DND-41 (cell line): Measurements from ENCODE around the gene PACS2.

ENCODE experiments used
- ATAC-seq: fragments of 200-7000 bp; cut with Tn5 transposase; 3 replicates; pipeline ENCODE4 v1.9.1; 2021; ENCODE audit warnings: low read depth; ENCODE audit not compliant: insufficient read depth
- DNase-seq: peaks from one replicate; pipeline ENCODE4 v3.0.0-alpha.2; 2020
- H2AFZ ChIP-seq: 2 replicates; pipeline ENCODE4 v1.6.0; 2012; ENCODE audit warnings: low read depth, low read length
- H3K27ac ChIP-seq: 2 replicates; pipeline ENCODE4 v1.5.1; 2012; ENCODE audit warnings: low read length, inconsistent platforms
- H3K27me3 ChIP-seq: fragments of 200-600 bp; sonication (generic); 2 replicates; pipeline ENCODE4 v1.6.0; 2012; ENCODE audit warnings: low read length, mild to moderate bottlenecking, inconsistent platforms; ENCODE audit not compliant: insufficient read depth, poor library complexity
- H3K36me3 ChIP-seq: 2 replicates; pipeline ENCODE4 v1.5.1; 2012; ENCODE audit warnings: low read length, inconsistent platforms; ENCODE audit not compliant: insufficient read depth
- H3K4me1 ChIP-seq: 2 replicates; pipeline ENCODE4 v1.5.1; 2012; ENCODE audit warnings: mild to moderate bottlenecking, low read length; ENCODE audit not compliant: insufficient read depth
- H3K4me2 ChIP-seq: 2 replicates; pipeline ENCODE4 v1.6.0; 2012; ENCODE audit warnings: mild to moderate bottlenecking, moderate library complexity, low read length, inconsistent platforms; ENCODE audit not compliant: insufficient read depth
- H3K4me3 ChIP-seq, 2 experiments: fragments of 200-600 bp in 1 of 2; shearing (Covaris generic) in 1 of 2; 2 replicates each; pipeline ENCODE4 v1.5.1; 2012 to 2016; ENCODE audit warnings: inconsistent platforms in 2 of 2, low read length in 2 of 2, mild to moderate bottlenecking in 2 of 2, low read depth in 1 of 2, moderate library complexity in 1 of 2
- H3K79me2 ChIP-seq: 2 replicates; pipeline ENCODE4 v1.6.0; 2012; ENCODE audit warnings: low read length, inconsistent platforms; ENCODE audit not compliant: insufficient read depth
- H3K9ac ChIP-seq: 2 replicates; pipeline ENCODE4 v1.6.0; 2012; ENCODE audit warnings: low read depth, mild to moderate bottlenecking, inconsistent platforms, low read length, moderate library complexity
- H3K9me3 ChIP-seq: 2 replicates; pipeline ENCODE4 v1.5.1; 2012; ENCODE audit warnings: low read length, moderate library complexity, mild to moderate bottlenecking, inconsistent platforms; ENCODE audit not compliant: insufficient read depth, severe bottlenecking
- H4K20me1 ChIP-seq: 2 replicates; pipeline ENCODE4 v1.6.0; 2012; ENCODE audit warnings: low read length; ENCODE audit not compliant: insufficient read depth
- EZH2 ChIP-seq: IDR thresholded peaks from 3 replicates; pipeline ENCODE4 v1.6.1; 2012; ENCODE audit warnings: borderline replicate concordance, low read depth, mild to moderate bottlenecking, moderate library complexity, low read length, inconsistent platforms; ENCODE audit not compliant: severe bottlenecking
- TF ChIP-seq, protein P1 (sequence below): IDR thresholded peaks from 2 replicates; pipeline ENCODE4 v1.5.1; 2012; ENCODE audit warnings: borderline replicate concordance, low read length, moderate library complexity, mild to moderate bottlenecking; ENCODE audit not compliant: poor library complexity, severe bottlenecking; ENCODE audit errors: extremely low read depth

PACS2 gene

GRCh38 chr14:105445901-105446845 lies 131.6 kb downstream of the PACS2 start:
- peaks cover 79% of the 10 kb centered on the region for H4K20me1 ChIP-seq
- no peak overlapping the region for H3K4me2 ChIP-seq
- TF ChIP-seq, protein P1, sequence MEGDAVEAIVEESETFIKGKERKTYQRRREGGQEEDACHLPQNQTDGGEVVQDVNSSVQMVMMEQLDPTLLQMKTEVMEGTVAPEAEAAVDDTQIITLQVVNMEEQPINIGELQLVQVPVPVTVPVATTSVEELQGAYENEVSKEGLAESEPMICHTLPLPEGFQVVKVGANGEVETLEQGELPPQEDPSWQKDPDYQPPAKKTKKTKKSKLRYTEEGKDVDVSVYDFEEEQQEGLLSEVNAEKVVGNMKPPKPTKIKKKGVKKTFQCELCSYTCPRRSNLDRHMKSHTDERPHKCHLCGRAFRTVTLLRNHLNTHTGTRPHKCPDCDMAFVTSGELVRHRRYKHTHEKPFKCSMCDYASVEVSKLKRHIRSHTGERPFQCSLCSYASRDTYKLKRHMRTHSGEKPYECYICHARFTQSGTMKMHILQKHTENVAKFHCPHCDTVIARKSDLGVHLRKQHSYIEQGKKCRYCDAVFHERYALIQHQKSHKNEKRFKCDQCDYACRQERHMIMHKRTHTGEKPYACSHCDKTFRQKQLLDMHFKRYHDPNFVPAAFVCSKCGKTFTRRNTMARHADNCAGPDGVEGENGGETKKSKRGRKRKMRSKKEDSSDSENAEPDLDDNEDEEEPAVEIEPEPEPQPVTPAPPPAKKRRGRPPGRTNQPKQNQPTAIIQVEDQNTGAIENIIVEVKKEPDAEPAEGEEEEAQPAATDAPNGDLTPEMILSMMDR: no peak
- TF ChIP-seq EZH2: no peak
- H2AFZ ChIP-seq: no peak overlapping the region
- H3K27me3 ChIP-seq: no peaks in the 10 kb centered on the region
- H3K4me3 ChIP-seq: no peak overlapping the region
- H3K79me2 ChIP-seq: peaks cover 57% of the 10 kb centered on the region
- no peak for DNase-seq
- no peak overlapping the region for H3K27ac ChIP-seq
- H3K36me3 ChIP-seq: peaks cover 77% of the 10 kb centered on the region
- no peaks in the 10 kb centered on the region for H3K9me3 ChIP-seq
- H3K4me1 ChIP-seq: no peaks in the 10 kb centered on the region
- no peak overlapping the region for H3K9ac ChIP-seq
- no peak for ATAC-seq

DNA sequence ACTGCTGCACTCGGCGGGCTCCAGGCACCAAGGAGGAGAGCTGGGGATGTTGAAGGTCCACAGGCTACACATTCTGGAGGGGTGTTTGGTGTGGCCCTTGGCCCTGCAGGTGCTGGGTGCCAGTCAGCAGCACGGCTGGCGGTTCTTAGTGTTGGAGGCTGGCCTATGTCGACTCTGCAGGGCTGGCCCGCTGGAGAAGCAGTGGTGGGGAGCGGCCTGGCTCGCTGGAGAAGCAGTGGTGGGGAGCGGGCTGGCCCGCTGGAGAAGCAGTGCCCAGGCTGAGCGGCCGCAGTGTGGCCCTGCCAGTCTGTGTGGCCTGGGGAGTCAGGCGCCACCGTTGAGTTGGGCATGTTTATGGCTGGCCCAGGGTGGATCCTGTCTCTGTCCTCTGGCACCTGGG lies 132.4 kb downstream of the PACS2 start:
- no peak overlapping the region for H3K27ac ChIP-seq
- H3K79me2 ChIP-seq: peaks cover 56% of the 10 kb centered on the region
- H3K4me2 ChIP-seq: no peak overlapping the region
- peaks cover 82% of the 10 kb centered on the region for H3K36me3 ChIP-seq
- H3K9ac ChIP-seq: no peak overlapping the region
- no peak overlapping the region for H2AFZ ChIP-seq
- DNase-seq: no peak
- H3K9me3 ChIP-seq: no peaks in the 10 kb centered on the region
- ATAC-seq: no peak
- no peaks in the 10 kb centered on the region for H3K4me1 ChIP-seq
- H4K20me1 ChIP-seq: peaks cover 82% of the 10 kb centered on the region
- no peak overlapping the region for H3K4me3 ChIP-seq
- H3K27me3 ChIP-seq: no peaks in the 10 kb centered on the region
- no peak for TF ChIP-seq EZH2
- TF ChIP-seq, protein P1: no peak
